HEK293 (cell line): ENCODE data around the gene SLC25A39.

Experiments
- BCL6B ChIP-seq: fragments of 450-650 bp; formaldehyde crosslinking; IDR thresholded peaks from 2 replicates; pipeline ENCODE4 v1.5.1; 2017; ENCODE audit warnings: missing biosample characterization, missing genetic modification characterization
- HIC1 ChIP-seq: fragments of 450-650 bp; formaldehyde crosslinking; IDR thresholded peaks from 2 replicates; pipeline ENCODE4 v1.5.1; 2016; ENCODE audit warnings: missing biosample characterization, missing genetic modification characterization
- KLF1 ChIP-seq: fragments of 450-650 bp; formaldehyde crosslinking; IDR thresholded peaks from 2 replicates; pipeline ENCODE4 v1.5.1; 2016; ENCODE audit warnings: missing biosample characterization, missing genetic modification characterization
- PRDM2 ChIP-seq: fragments of 450-650 bp; formaldehyde crosslinking; IDR thresholded peaks from 2 replicates; pipeline ENCODE4 v1.5.1; 2016; ENCODE audit warnings: missing biosample characterization, missing genetic modification characterization, borderline replicate concordance
- PRDM4 ChIP-seq: fragments of 450-650 bp; formaldehyde crosslinking; IDR thresholded peaks from 2 replicates; pipeline ENCODE4 v1.5.1; 2017; ENCODE audit warnings: missing biosample characterization, missing genetic modification characterization
- ZFP41 ChIP-seq: fragments of 450-650 bp; formaldehyde crosslinking; IDR thresholded peaks from 2 replicates; pipeline ENCODE4 v1.5.1; 2016; ENCODE audit warnings: missing biosample characterization, missing genetic modification characterization, borderline replicate concordance
- ZNF280D ChIP-seq: fragments of 450-650 bp; formaldehyde crosslinking; IDR thresholded peaks from 2 replicates; pipeline ENCODE4 v1.5.1; 2016; ENCODE audit warnings: missing biosample characterization, missing genetic modification characterization
- ZNF324 ChIP-seq: fragments of 450-650 bp; formaldehyde crosslinking; IDR thresholded peaks from 2 replicates; pipeline ENCODE4 v1.5.1; 2016; ENCODE audit warnings: missing biosample characterization, missing genetic modification characterization
- ZNF416 ChIP-seq: fragments of 450-650 bp; formaldehyde crosslinking; IDR thresholded peaks from 2 replicates; pipeline ENCODE4 v1.5.1; 2016; ENCODE audit warnings: missing biosample characterization, missing genetic modification characterization
- ZNF48 ChIP-seq: fragments of 450-650 bp; formaldehyde crosslinking; IDR thresholded peaks from 2 replicates; pipeline ENCODE4 v1.5.1; 2016; ENCODE audit warnings: missing biosample characterization, missing genetic modification characterization
- ZNF529 ChIP-seq: fragments of 450-650 bp; formaldehyde crosslinking; IDR thresholded peaks from 2 replicates; pipeline ENCODE4 v1.5.1; 2017; ENCODE audit warnings: missing genetic modification characterization, missing biosample characterization; ENCODE audit not compliant: insufficient replicate concordance
- ZNF571 ChIP-seq: fragments of 450-650 bp; formaldehyde crosslinking; IDR thresholded peaks from 2 replicates; pipeline ENCODE4 v1.5.0; 2017; ENCODE audit warnings: missing biosample characterization, missing genetic modification characterization
- ZNF600 ChIP-seq: fragments of 450-650 bp; formaldehyde crosslinking; IDR thresholded peaks from 2 replicates; pipeline ENCODE4 v1.5.1; 2016; ENCODE audit warnings: missing biosample characterization, missing genetic modification characterization
- ZNF654 ChIP-seq: fragments of 450-650 bp; formaldehyde crosslinking; IDR thresholded peaks from 2 replicates; pipeline ENCODE4 v1.5.1; 2016; ENCODE audit warnings: low read depth, missing biosample characterization, missing genetic modification characterization
- ZNF692 ChIP-seq: fragments of 450-650 bp; formaldehyde crosslinking; IDR thresholded peaks from 2 replicates; pipeline ENCODE4 v1.5.1; 2016; ENCODE audit warnings: missing biosample characterization, missing genetic modification characterization
- ZNF701 ChIP-seq: fragments of 450-650 bp; formaldehyde crosslinking; IDR thresholded peaks from 2 replicates; pipeline ENCODE4 v1.5.1; 2016; ENCODE audit warnings: missing biosample characterization, missing genetic modification characterization
- ZSCAN16 ChIP-seq: fragments of 450-650 bp; formaldehyde crosslinking; IDR thresholded peaks from 2 replicates; pipeline ENCODE4 v1.5.1; 2016; ENCODE audit warnings: missing biosample characterization, missing genetic modification characterization
- ZSCAN18 ChIP-seq: fragments of 450-650 bp; formaldehyde crosslinking; IDR thresholded peaks from 2 replicates; pipeline ENCODE4 v1.5.1; 2016; ENCODE audit warnings: missing biosample characterization, missing genetic modification characterization

SLC25A39 gene

GRCh38 chr17:44314869-44315661, 9.6 kb downstream of the SLC25A39 start (continued):
- TF ChIP-seq HIC1 (tag by site-specific recombination): peak; percentile 67; the same call in 1 of the 2 replicates
- TF ChIP-seq ZNF571 (tag by site-specific recombination): no peak
- TF ChIP-seq PRDM2 (tag by site-specific recombination): no peak
- TF ChIP-seq ZFP41: no peak
- no peak for TF ChIP-seq ZNF416 (tag by site-specific recombination)
- TF ChIP-seq ZNF529 (tag by site-specific recombination): no peak
- no peak for TF ChIP-seq ZNF48 (tag by site-specific recombination)
- peak; percentile 73 for TF ChIP-seq ZNF600 (tag by site-specific recombination)
- TF ChIP-seq ZNF701: no peak
- no peak for TF ChIP-seq ZNF654 (tag by site-specific recombination)
- no peak; the same call in 1 of the 2 replicates for TF ChIP-seq ZNF692 (tag by site-specific recombination)
- TF ChIP-seq ZNF280D: no peak
- TF ChIP-seq ZNF324: no peak; the same call in 1 of the 2 replicates
- TF ChIP-seq ZSCAN16: no peak
- no peak for TF ChIP-seq BCL6B (tag by site-specific recombination)
- TF ChIP-seq ZSCAN18: no peak
- TF ChIP-seq KLF1 (tag by site-specific recombination): peak; percentile 39
- no peak for TF ChIP-seq PRDM4 (tag by site-specific recombination)
